Natural killer cell (primary cell): ENCODE data around the gene TULP1. TPM values are rescaled to one million over a fixed set of nuclear protein-coding genes. Genes with fewer than 3 reads are reported as not detected.
A peak's percentile ranks its signal among the peaks of the same experiment; 100 is the strongest.

Source experiments
- ATAC-seq, 3 donors: fragments of 150-1000 bp in 2 of 3; fragments of 200-7000 bp in 1 of 3; cut with Tn5 transposase; 1 replicate in 1 of 3; 2 replicates in 2 of 3; pipeline ENCODE4 v1.10.0; 2021; ENCODE audit warnings: mild to moderate bottlenecking in 2 of 3, moderate library complexity in 2 of 3
- DNase-seq, 2 donors: peaks; one replicate each; pipeline versions ENCODE4 v3.0.0 to v3.0.0-alpha.2; 2013 to 2021; ENCODE audit warnings: mixed read lengths in 1 of 2
- H3K27ac ChIP-seq: one replicate; pipeline ENCODE4 v1.5.1; 2013; ENCODE audit warnings: mild to moderate bottlenecking, low read length
- H3K27me3 ChIP-seq: one replicate; pipeline ENCODE4 v1.6.1; 2013; ENCODE audit warnings: low read length; ENCODE audit not compliant: control insufficient read depth, insufficient read depth
- H3K36me3 ChIP-seq: one replicate; pipeline ENCODE4 v1.6.1; 2013; ENCODE audit warnings: low read length; ENCODE audit not compliant: control insufficient read depth, insufficient read depth
- H3K4me1 ChIP-seq: one replicate; pipeline ENCODE4 v1.6.1; 2013; ENCODE audit warnings: low read length; ENCODE audit not compliant: control insufficient read depth, insufficient read depth
- H3K4me3 ChIP-seq: one replicate; pipeline ENCODE4 v1.5.1; 2013; ENCODE audit warnings: low read length
- H3K9me3 ChIP-seq: one replicate; pipeline ENCODE4 v1.6.1; 2013; ENCODE audit warnings: low read length; ENCODE audit not compliant: control insufficient read depth, insufficient read depth
- H3K27ac Mint-ChIP-seq, 2 donors: one replicate each; pipeline ENCODE4 v1.8.0; 2022; ENCODE audit warnings: mild to moderate bottlenecking in 2 of 2, mixed read lengths in 2 of 2, moderate library complexity in 1 of 2
- H3K27me3 Mint-ChIP-seq, 2 donors: one replicate each; pipeline ENCODE4 v1.8.0; 2022; ENCODE audit warnings: low read depth in 2 of 2, mixed read lengths in 2 of 2
- H3K36me3 Mint-ChIP-seq: one replicate; pipeline ENCODE4 v1.8.0; 2022; ENCODE audit warnings: mixed read lengths
- H3K4me1 Mint-ChIP-seq, 2 donors: one replicate each; pipeline ENCODE4 v1.8.0; 2022; ENCODE audit warnings: mixed read lengths in 2 of 2
- H3K4me3 Mint-ChIP-seq: one replicate; pipeline ENCODE4 v1.8.0; 2022; ENCODE audit warnings: mild to moderate bottlenecking, moderate library complexity, mixed read lengths
- H3K9me3 Mint-ChIP-seq, 2 donors: one replicate each; pipeline ENCODE4 v1.8.0; 2022; ENCODE audit warnings: mixed read lengths in 2 of 2
- CTCF ChIP-seq: fragments of 200-600 bp; IDR thresholded peaks from one replicate; pipeline ENCODE4 v1.8.0; 2022; ENCODE audit warnings: antibody characterized with exemption
- WGBS: methylation state at CpG from one replicate; pipeline ENCODE4 v1.1.7; 2013; ENCODE audit warnings: missing lambda C conversion rate; ENCODE audit not compliant: insufficient coverage; 5-methylcytosine and 5-hydroxymethylcytosine counted together
- intact Hi-C: fragments of 100-400 bp; cut with micrococcal nuclease; formaldehyde crosslinking; loops from one replicate; pipeline ENCODE4 v1.14.2; 2022
- total RNA-seq, 4 donors: library from RNA; stranded (reverse); fragments of 120-200 nt in 1 of 4; gene quantifications; one replicate each; pipeline versions ENCODE4 v1.2.3 to v1.2.4, GENCODE V29; 2013 to 2022

Gene TULP1
- total RNA-seq, 3 donors from 2014 or later (not counting 1 experiment from before 2014, with no cell fraction given) = not detected

GRCh38 chr6:35474131-35474941 is 38.4 kb downstream of the TULP1 start:
- H3K36me3 ChIP-seq = peaks cover 40% of the 10 kb centered on the region
- WGBS = 91% methylated on average over 9 of the region's 14 CpGs

GRCh38 chr6:35473850-35474130 is 38.9 kb downstream of the TULP1 start:
- H3K27ac Mint-ChIP-seq = peak overlapping the region in 1 of 2 donors; percentile 20
- Histone ChIP-seq H3K4me3 (no peak overlapping the region), H3K27me3 (no peaks in the 10 kb centered on the region), H3K9me3 (no peaks in the 10 kb centered on the region), H3K27ac (no peak overlapping the region), H3K36me3 (peaks cover 40% of the 10 kb centered on the region), H3K4me1 (peaks cover 23% of the 10 kb centered on the region)
- DNase-seq (no peak), ATAC-seq (no peak)
- no peak for TF ChIP-seq CTCF
- H3K4me1 Mint-ChIP-seq = peaks cover 22 to 23% of the 10 kb centered on the region in 2 donors
- no peak overlapping the region for H3K4me3 Mint-ChIP-seq
- no peaks in the 10 kb centered on the region for H3K27me3 Mint-ChIP-seq
- intact Hi-C loops = no loop called here
- H3K36me3 Mint-ChIP-seq = no peaks in the 10 kb centered on the region
- no peaks in the 10 kb centered on the region for H3K9me3 Mint-ChIP-seq

More at GRCh38 chr6:35474131-35474941, 38.4 kb downstream of the TULP1 start:
- Histone ChIP-seq H3K27ac (no peak overlapping the region), H3K4me1 (peaks cover 18% of the 10 kb centered on the region), H3K9me3 (no peaks in the 10 kb centered on the region), H3K4me3 (no peak overlapping the region), H3K27me3 (no peaks in the 10 kb centered on the region)
- DNase-seq (no peak), ATAC-seq (no peak)
- Mint-ChIP-seq H3K9me3 (no peaks in the 10 kb centered on the region), H3K4me3 (no peak overlapping the region), H3K36me3 (no peaks in the 10 kb centered on the region), H3K27me3 (no peaks in the 10 kb centered on the region), H3K27ac (peak overlapping the region in 1 of 2 donors; percentile 20), H3K4me1 (peaks cover 17 to 18% of the 10 kb centered on the region in 2 donors)
- TF ChIP-seq CTCF = no peak
- intact Hi-C loops = no loop called here

- no peak overlapping the region for H3K27ac Mint-ChIP-seq
- intact Hi-C loops = no loop called here
Observed at GRCh38 chr6:35473075-35473849, 39.4 kb downstream of the TULP1 start.

More at GRCh38 chr6:35473075-35473849, 39.4 kb downstream of the TULP1 start:
- no peak for DNase-seq
- WGBS = 90% methylated on average over 6 of the region's 9 CpGs
- no peaks in the 10 kb centered on the region for H3K27me3 ChIP-seq
- no peak overlapping the region for H3K4me3 ChIP-seq
- no peak overlapping the region for H3K27ac ChIP-seq
- ATAC-seq = no peak
- H3K36me3 ChIP-seq = peaks cover 40% of the 10 kb centered on the region
- Mint-ChIP-seq H3K4me1 (peaks cover 27 to 28% of the 10 kb centered on the region in 2 donors), H3K36me3 (no peaks in the 10 kb centered on the region), H3K4me3 (no peak overlapping the region), H3K9me3 (no peaks in the 10 kb centered on the region), H3K27me3 (no peaks in the 10 kb centered on the region)
- TF ChIP-seq CTCF = no peak
- peaks cover 23% of the 10 kb centered on the region for H3K4me1 ChIP-seq
- H3K9me3 ChIP-seq = no peaks in the 10 kb centered on the region
